SK-N-MC (cell line): ENCODE measurements around the gene BATF2.

ENCODE experiments used
- EZH2 ChIP-seq: fragments of 200-600 bp; sonication (generic); IDR thresholded peaks from one replicate; pipeline ENCODE4 v1.6.1; 2017; ENCODE audit warnings: antibody characterized with exemption
- FOXP2 ChIP-seq: optimal IDR thresholded peaks from 2 replicates; pipeline ENCODE3; 2011; ENCODE audit warnings: mild to moderate bottlenecking, moderate library complexity; ENCODE audit not compliant: insufficient read depth; ENCODE audit errors: extremely low read length, control extremely low read depth
- POLR2AphosphoS5 ChIP-seq: IDR thresholded peaks from 2 replicates; pipeline ENCODE4 v1.6.1; 2012; ENCODE audit warnings: mild to moderate bottlenecking, low read depth, low read length, borderline replicate concordance

DNA sequence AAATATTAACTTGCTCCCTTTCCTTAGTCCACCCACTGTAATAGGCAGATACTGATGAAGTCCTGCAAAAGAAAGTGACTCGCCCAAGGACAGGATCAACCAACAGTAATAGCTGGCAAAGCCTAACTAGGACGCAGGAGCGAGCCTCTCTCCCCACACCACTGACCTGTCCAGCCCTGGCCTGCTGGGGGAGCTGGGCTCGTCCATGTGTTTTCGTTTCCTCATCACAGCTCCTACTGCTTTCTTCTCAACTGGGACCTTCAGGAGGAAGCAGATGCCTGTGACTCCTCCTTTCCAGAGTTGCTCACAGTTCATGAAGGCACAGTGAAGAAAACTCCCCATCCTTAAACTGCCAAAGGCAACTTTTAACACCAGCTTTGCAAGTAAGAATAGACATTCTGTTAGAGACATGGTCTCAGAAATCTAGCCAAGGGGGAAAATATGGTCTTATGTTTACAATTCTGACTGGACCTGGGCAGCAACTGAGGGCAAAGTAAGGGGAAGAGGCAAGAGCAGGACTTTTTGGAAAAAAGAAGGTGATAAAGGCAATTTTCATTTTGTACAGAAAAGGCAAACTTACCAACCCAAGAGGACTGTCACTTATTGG, 49.5 kb downstream of the BATF2 start:
- TF ChIP-seq EZH2 (no peak), POLR2AphosphoS5 (no peak), FOXP2 (no peak)
